KG1 (cell line): ENCODE results near the gene RCCD1.
"Not testable (repeated sequence)": the region's sequence is repeated elsewhere in the genome, so short reads cannot be mapped to it uniquely, and the experiment has no call there.

Experiments used
- DNase-seq: peaks from one replicate; lab custom pipeline; 2025; lab: John Stamatoyannopoulos, UW

RCCD1 gene

GRCh38 chr15:90918034-90918788 is 36.5 kb upstream of the RCCD1 start:
- no peak for DNase-seq

GRCh38 chr15:90918835-90919234 is 35.8 kb upstream of the RCCD1 start:
- no peak for DNase-seq

- DNase-seq, result no peak
Observed at GRCh38 chr15:90921887-90922286, 32.8 kb upstream of the RCCD1 start.

- DNase-seq, result not testable (repeated sequence)
Observed at GRCh38 chr15:90922712-90923322, 31.9 kb upstream of the RCCD1 start.

- DNase-seq, result no peak
Observed at GRCh38 chr15:90924375-90924774, 30.3 kb upstream of the RCCD1 start.

- not testable (repeated sequence) for DNase-seq
Observed at GRCh38 chr15:90926766-90927165, 27.9 kb upstream of the RCCD1 start.

GRCh38 chr15:90928106-90928505 is 26.6 kb upstream of the RCCD1 start:
- DNase-seq, result not testable (repeated sequence)

- DNase-seq, result no peak
Observed at GRCh38 chr15:90929246-90930019, 25.3 kb upstream of the RCCD1 start.

- DNase-seq, result no peak
Observed at GRCh38 chr15:90930861-90931574, 23.7 kb upstream of the RCCD1 start.

GRCh38 chr15:90931575-90931827 is 23.2 kb upstream of the RCCD1 start:
- no peak for DNase-seq

- DNase-seq, result peak; percentile 87
Observed at GRCh38 chr15:90931828-90932659, 22.6 kb upstream of the RCCD1 start, which contains the start of gene HDDC3. HDDC3 (minus strand) TSS chr15:90932549; CDS start chr15:90932540, 9 bp downstream.

- no peak for DNase-seq
Observed at GRCh38 chr15:90932660-90932991, 22.1 kb upstream of the RCCD1 start.

GRCh38 chr15:90933301-90933700 is 21.4 kb upstream of the RCCD1 start:
- no peak for DNase-seq

GRCh38 chr15:90934256-90934948 is 20.3 kb upstream of the RCCD1 start:
- peak; percentile 64 for DNase-seq

GRCh38 chr15:90934949-90935751 is 19.5 kb upstream of the RCCD1 start, which contains the start of gene UNC45A:
UNC45A (plus strand) TSS chr15:90935285; CDS start chr15:90935325, 40 bp downstream.
- DNase-seq, result peak; percentile 78

GRCh38 chr15:90936823-90937222 is 17.9 kb upstream of the RCCD1 start:
- no peak for DNase-seq

GRCh38 chr15:90938261-90938660 is 16.4 kb upstream of the RCCD1 start:
- DNase-seq, result no peak

GRCh38 chr15:90939756-90940155 is 14.9 kb upstream of the RCCD1 start:
- DNase-seq, result no peak

- DNase-seq, result no peak
Observed at GRCh38 chr15:90941038-90941437, 13.6 kb upstream of the RCCD1 start.
